A549 (cell line): ENCODE results near the gene TMEM231. TPM values are rescaled to one million over a fixed set of nuclear protein-coding genes. Genes with fewer than 3 reads are reported as not detected.
A peak's percentile ranks its signal among the peaks of the same experiment; 100 is the strongest.

ENCODE experiments used
- ATAC-seq, 2 experiments: fragments of 200-7000 bp in 1 of 2; fragments of >200 bp in 1 of 2; cut with Nextera tagmentation in 1 of 2; cut with Tn5 transposase in 1 of 2; 3 replicates each; pipeline versions ENCODE4 v1.8.0 to v1.9.1; 2018 to 2020; ENCODE audit warnings: mild to moderate bottlenecking in 1 of 2, moderate library complexity in 1 of 2
- CTCF ChIA-PET: fragments of 300-600 bp; sonication (Branson Sonifier 250); formaldehyde crosslinking; extraction: SDS; loops from one replicate; lab custom pipeline; 2021; ENCODE audit warnings: antibody characterized with exemption, inconsistent platforms; lab: Yijun Ruan, JAX
- POLR2A ChIA-PET: fragments of 350-600 bp; formaldehyde crosslinking; extraction: SDS; loops from one replicate; lab custom pipeline; 2021; ENCODE audit warnings: antibody characterized with exemption, inconsistent platforms; lab: Yijun Ruan, JAX
- DNase-seq, 2 experiments: peaks; one replicate each; pipeline versions ENCODE4 v3.0.0 to v3.0.0-alpha.2; 2011 to 2016; ENCODE audit warnings: low read depth in 1 of 2, low spot score in 1 of 2
- FAIRE-seq: peaks from 2 replicates; lab custom pipeline; 2011; peaks lifted over from hg19 to GRCh38; lab: Jason Lieb, UNC
- H3K27ac ChIP-seq, 2 experiments: fragments of >200 bp; sonication (Bioruptor Twin); formaldehyde crosslinking; 3 replicates each; pipeline ENCODE4 v1.5.1; 2016 to 2017
- H3K4me1 ChIP-seq: fragments of >200 bp; sonication (Bioruptor Twin); formaldehyde crosslinking; 3 replicates; pipeline ENCODE4 v1.6.1; 2016
- H3K4me2 ChIP-seq: fragments of >200 bp; sonication (Bioruptor Twin); formaldehyde crosslinking; 3 replicates; pipeline ENCODE4 v1.6.1; 2016
- H3K4me3 ChIP-seq: fragments of >200 bp; sonication (Bioruptor Twin); formaldehyde crosslinking; 3 replicates; pipeline ENCODE4 v1.5.1; 2016
- H3K9me3 ChIP-seq: fragments of >200 bp; sonication (Bioruptor Twin); formaldehyde crosslinking; 3 replicates; pipeline ENCODE4 v1.6.1; 2016
- BCL3 ChIP-seq: fragments of >200 bp; sonication (Bioruptor Twin); formaldehyde crosslinking; IDR thresholded peaks from 3 replicates; pipeline ENCODE4 v1.6.1; 2016
- CBX2 ChIP-seq: fragments of 200-600 bp; sonication (generic); IDR thresholded peaks from 2 replicates; pipeline ENCODE4 v1.6.1; 2016; ENCODE audit warnings: low read depth, mild to moderate bottlenecking, borderline replicate concordance
- CHD2 ChIP-seq: fragments of 150-350 bp; IDR thresholded peaks from 2 replicates; pipeline ENCODE4 v1.6.1; 2014; ENCODE audit warnings: low read length; ENCODE audit not compliant: partially characterized antibody
- CHD4 ChIP-seq: fragments of 200-600 bp; sonication (generic); IDR thresholded peaks from 2 replicates; pipeline ENCODE4 v1.6.1; 2016; ENCODE audit warnings: antibody characterized with exemption, mild to moderate bottlenecking, borderline replicate concordance
- EHF ChIP-seq: fragments of 250-450 bp; sonication (Bioruptor Pico); IDR thresholded peaks from 2 replicates; pipeline ENCODE4 v1.5.0; 2020; ENCODE audit warnings: mild to moderate bottlenecking
- EP300 ChIP-seq, 2 experiments: fragments of >200 bp; sonication (Bioruptor Twin); formaldehyde crosslinking; IDR thresholded peaks; 2 replicates in 1 of 2; 3 replicates in 1 of 2; pipeline ENCODE4 v1.6.1; 2016 to 2017
- FOSB ChIP-seq: fragments of 250-450 bp; sonication (Bioruptor Pico); IDR thresholded peaks from 2 replicates; pipeline ENCODE4 v1.5.0; 2020; ENCODE audit warnings: mild to moderate bottlenecking, moderate library complexity
- GATA3 ChIP-seq: IDR thresholded peaks from 2 replicates; pipeline ENCODE4 v1.6.1; 2012; ENCODE audit warnings: borderline replicate concordance
- HEYL ChIP-seq: fragments of 250-450 bp; sonication (Bioruptor Pico); IDR thresholded peaks from 2 replicates; pipeline ENCODE4 v1.8.0; 2021; ENCODE audit warnings: mild to moderate bottlenecking, moderate library complexity
- JUNB ChIP-seq: fragments of >200 bp; sonication (Bioruptor Twin); formaldehyde crosslinking; IDR thresholded peaks from 2 replicates; pipeline ENCODE4 v1.6.1; 2016
- KDM1A ChIP-seq: fragments of 200-600 bp; sonication (generic); IDR thresholded peaks from 2 replicates; pipeline ENCODE4 v1.6.1; 2016; ENCODE audit warnings: low read depth, mild to moderate bottlenecking
- KDM5A ChIP-seq: fragments of 200-600 bp; sonication (generic); IDR thresholded peaks from 2 replicates; pipeline ENCODE4 v1.6.1; 2016; ENCODE audit warnings: antibody characterized with exemption, mild to moderate bottlenecking
- MAX ChIP-seq: IDR thresholded peaks from 2 replicates; pipeline ENCODE4 v1.6.1; 2012
- NFE2L2 ChIP-seq: fragments of 150-350 bp; conservative IDR thresholded peaks from 2 replicates; pipeline ENCODE4 v1.6.1; 2014; ENCODE audit warnings: low read length
- NPAS2 ChIP-seq: fragments of 250-450 bp; sonication (Bioruptor Pico); IDR thresholded peaks from 2 replicates; pipeline ENCODE4 v1.8.0; 2022; ENCODE audit warnings: mild to moderate bottlenecking, moderate library complexity, borderline replicate concordance
- NR3C1 ChIP-seq: fragments of >200 bp; sonication (Bioruptor Twin); formaldehyde crosslinking; IDR thresholded peaks from 3 replicates; pipeline ENCODE4 v1.6.1; 2017
- POLR2AphosphoS2 ChIP-seq: conservative IDR thresholded peaks from 2 replicates; pipeline ENCODE4 v1.6.1; 2012; ENCODE audit warnings: low read length, improper control_type of control experiment, inconsistent platforms
- RARB ChIP-seq: fragments of 250-450 bp; sonication (Bioruptor Pico); IDR thresholded peaks from 2 replicates; pipeline ENCODE4 v1.8.0; 2021; ENCODE audit warnings: mild to moderate bottlenecking, moderate library complexity
- RNF2 ChIP-seq: fragments of 200-600 bp; sonication (generic); IDR thresholded peaks from 2 replicates; pipeline ENCODE4 v1.6.1; 2016; ENCODE audit warnings: low read depth, mild to moderate bottlenecking, antibody characterized with exemption, moderate library complexity, borderline replicate concordance
- TP53 ChIP-seq: fragments of 250-450 bp; sonication (Bioruptor Pico); IDR thresholded peaks from 2 replicates; pipeline ENCODE4 v1.5.0; 2021; ENCODE audit warnings: mild to moderate bottlenecking, moderate library complexity
- ZSCAN20 ChIP-seq: fragments of 250-450 bp; sonication (Bioruptor Pico); IDR thresholded peaks from 2 replicates; pipeline ENCODE4 v1.8.0; 2022; ENCODE audit warnings: mild to moderate bottlenecking, moderate library complexity
- WGBS: methylation state at CpG from one replicate; pipeline ENCODE4 v1.1.6; 2017; ENCODE audit errors: missing lambda C conversion rate; 5-methylcytosine and 5-hydroxymethylcytosine counted together
- polyA plus RNA-seq, 4 experiments: library from polyadenylated mRNA; depleted of rRNA in 3 of 4; stranded (reverse); fragments of >200 nt; fragmentation: RNase III in 1 of 4; extraction: RNeasy Plus Mini Kit Qiagen cat#74134 plus additional on column Dnase treatment in 1 of 4; gene quantifications; 2 replicates in 3 of 4; 3 replicates in 1 of 4; pipeline ENCODE4 v1.2.3, GENCODE V29; 2011 to 2017
- TF ChIP-seq, protein P1 (sequence below): fragments of 250-450 bp; sonication (Bioruptor Pico); IDR thresholded peaks from 2 replicates; pipeline ENCODE4 v1.5.0; 2020; ENCODE audit warnings: low read depth, mild to moderate bottlenecking, moderate library complexity

Gene TMEM231
- polyA plus RNA-seq, 2 of the 4 experiments (the other 2 are of a cell fraction) = 5.3 to 11.4 TPM

- POLR2A ChIA-PET = interaction anchor here (1.0 to 2.8 kb wide), 4 partner anchors 10 to 82 kb away, joined by 3 to 15 read pairs (median 4); partner anchors contain the start of genes ADAT1, KARS1, TERF2IP and TMEM231
- WGBS = 1% methylated on average over 15 of the region's 15 CpGs
- DNase-seq (no peak), FAIRE-seq (no peak), ATAC-seq (peak; percentile 26 to 39; a peak in 4 of 6 replicates)
- Histone ChIP-seq H3K4me1 (peaks cover 15% of the 10 kb centered on the region), H3K4me3 (peak overlapping the region; percentile 76), H3K9me3 (no peaks in the 10 kb centered on the region), H3K27ac (peak overlapping the region; percentile 79 to 92; a peak in 4 of 6 replicates), H3K4me2 (peak overlapping the region; percentile 99)
- CTCF ChIA-PET = interaction anchor here (1.2 to 1.7 kb wide), 6 partner anchors 10 to 100 kb away, joined by 3 to 10 read pairs (median 4); partner anchors contain the start of genes TMEM170A and TMEM231
- TF ChIP-seq RARB (CRISPR knock-in tag) (no peak), BCL3 (no peak), EHF (CRISPR knock-in tag) (no peak), TP53 (CRISPR knock-in tag) (no peak), RNF2 (peak; percentile 85; the same call in 1 of the 2 replicates)
Measured at GRCh38 chr16:75565640-75566039, 9.6 kb upstream of the TMEM231 start.

GRCh38 chr16:75559564-75560372 is 3.7 kb upstream of the TMEM231 start:
- Histone ChIP-seq H3K4me3 (no peak overlapping the region), H3K4me2 (no peak overlapping the region), H3K27ac (no peak overlapping the region), H3K4me1 (peaks cover 7% of the 10 kb centered on the region; the same call in 2 of the 3 replicates), H3K9me3 (no peaks in the 10 kb centered on the region)
- ATAC-seq = no peak
- no peak for FAIRE-seq
- POLR2A ChIA-PET = no interaction called here
- 49% methylated on average over 10 of the region's 10 CpGs for WGBS
- CTCF ChIA-PET = interaction anchor here (1.0 kb wide), 2 partner anchors 9 to 96 kb away, joined by 3 read pairs; no protein-coding TSS in a partner anchor
- no peak for DNase-seq
- TF ChIP-seq KDM5A (no peak), NPAS2 (CRISPR knock-in tag) (no peak), NFE2L2 (no peak), EP300 (IDR thresholded peaks at IDR 0.05) (no peak), HEYL (CRISPR knock-in tag) (no peak), ZSCAN20 (CRISPR knock-in tag) (no peak), CBX2 (no peak), KDM1A (no peak), FOSB (no peak), RNF2 (no peak), CHD2 (no peak), POLR2AphosphoS2 (no peak)
- TF ChIP-seq, protein P1, sequence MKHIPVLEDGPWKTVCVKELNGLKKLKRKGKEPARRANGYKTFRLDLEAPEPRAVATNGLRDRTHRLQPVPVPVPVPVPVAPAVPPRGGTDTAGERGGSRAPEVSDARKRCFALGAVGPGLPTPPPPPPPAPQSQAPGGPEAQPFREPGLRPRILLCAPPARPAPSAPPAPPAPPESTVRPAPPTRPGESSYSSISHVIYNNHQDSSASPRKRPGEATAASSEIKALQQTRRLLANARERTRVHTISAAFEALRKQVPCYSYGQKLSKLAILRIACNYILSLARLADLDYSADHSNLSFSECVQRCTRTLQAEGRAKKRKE (CRISPR knock-in tag) = no peak

DNA sequence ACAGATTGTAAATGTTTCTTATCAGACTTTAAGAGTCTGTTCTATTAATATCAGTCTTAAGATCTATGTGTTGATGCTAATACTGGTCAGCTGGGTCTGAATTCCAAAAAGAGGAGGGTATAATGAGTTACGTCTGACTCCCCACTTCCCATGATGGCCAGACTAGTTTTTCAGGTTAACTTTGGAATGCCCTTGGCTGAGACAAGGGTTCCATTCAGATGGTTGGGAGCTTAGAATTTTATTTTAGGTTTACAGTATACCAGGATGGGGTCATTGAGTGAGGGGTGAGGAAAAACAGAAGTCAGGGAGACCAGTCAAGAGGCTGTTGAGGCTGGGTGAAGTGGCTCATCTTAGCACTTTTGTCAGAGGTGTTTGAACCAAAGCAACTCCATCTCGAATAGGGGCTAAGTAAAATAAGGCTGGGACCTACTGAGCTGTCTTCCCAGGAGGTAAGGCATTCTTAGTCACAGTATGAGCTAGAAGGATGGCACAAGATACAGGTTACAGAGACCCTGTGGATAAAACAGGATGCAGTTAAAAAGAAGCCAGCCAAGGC is 2.9 kb upstream of the TMEM231 start:
- Histone ChIP-seq H3K9me3 (no peaks in the 10 kb centered on the region), H3K4me3 (no peak overlapping the region), H3K4me1 (peaks cover 13% of the 10 kb centered on the region; the same call in 2 of the 3 replicates), H3K4me2 (no peak overlapping the region), H3K27ac (no peak overlapping the region)
- TF ChIP-seq, protein P1 (CRISPR knock-in tag) = no peak
- TF ChIP-seq MAX (no peak), EHF (CRISPR knock-in tag) (no peak), KDM5A (no peak), KDM1A (no peak), GATA3 (no peak), NR3C1 (no peak), JUNB (no peak), CHD4 (no peak)
- ATAC-seq (no peak), FAIRE-seq (no peak), DNase-seq (no peak)
- ChIA-PET CTCF (interaction anchor here (0.9 to 1.0 kb wide), 2 partner anchors 95 to 102 kb away, joined by 3 to 4 read pairs; no protein-coding TSS in a partner anchor), POLR2A (no interaction called here)
- WGBS = 44% methylated on average over 2 of the region's 2 CpGs
